GM19328 (cell line): ENCODE data around the gene GABRB3.
"Not testable (repeated sequence)": the region's sequence is repeated elsewhere in the genome, so short reads cannot be mapped to it uniquely, and the experiment has no call there.

Source experiments
- ATAC-seq: cut with Tn5 transposase; IDR thresholded peaks from one replicate; pipeline ENCODE4 v1.9.1; 2021; ENCODE audit warnings: mild to moderate bottlenecking, moderate library complexity; ENCODE audit not compliant: unreplicated experiment

The GABRB3 gene

DNA sequence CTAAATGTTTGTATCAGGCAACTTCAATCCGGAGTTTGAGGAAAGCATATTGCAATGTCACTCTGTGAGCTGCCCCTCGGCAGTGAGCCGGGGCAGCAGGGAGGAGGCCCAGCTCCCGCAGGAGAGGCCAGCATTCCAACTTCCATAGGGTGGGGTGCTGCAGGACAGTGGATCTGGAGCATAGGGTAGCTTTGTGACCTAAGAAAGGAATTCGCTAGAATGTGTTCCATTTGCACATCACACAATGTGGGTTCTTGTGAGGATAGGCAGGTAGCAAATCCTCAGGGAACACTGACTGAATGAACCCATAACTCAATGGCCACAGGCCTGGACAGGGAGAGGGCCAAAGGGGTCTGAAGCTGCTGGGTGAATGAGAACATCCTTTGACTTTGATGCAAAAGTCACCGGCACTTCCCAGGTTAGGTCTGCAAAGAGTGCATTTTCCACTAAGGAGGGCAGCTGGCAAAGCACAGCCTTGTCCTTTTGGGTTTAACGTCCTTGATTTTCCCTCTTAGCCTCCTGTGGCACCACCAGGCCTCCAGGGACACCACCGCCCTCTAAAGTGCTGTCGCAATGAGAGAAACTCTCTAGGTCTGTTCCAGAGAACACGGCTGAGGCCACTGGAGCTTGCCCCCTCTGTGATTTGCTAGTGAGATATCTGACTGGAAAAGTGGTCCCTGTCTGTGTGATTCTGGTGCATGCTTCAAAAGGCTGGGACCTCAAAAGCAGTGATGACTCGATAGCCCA lies 36.2 kb downstream of the GABRB3 start:
- no peak for ATAC-seq

DNA sequence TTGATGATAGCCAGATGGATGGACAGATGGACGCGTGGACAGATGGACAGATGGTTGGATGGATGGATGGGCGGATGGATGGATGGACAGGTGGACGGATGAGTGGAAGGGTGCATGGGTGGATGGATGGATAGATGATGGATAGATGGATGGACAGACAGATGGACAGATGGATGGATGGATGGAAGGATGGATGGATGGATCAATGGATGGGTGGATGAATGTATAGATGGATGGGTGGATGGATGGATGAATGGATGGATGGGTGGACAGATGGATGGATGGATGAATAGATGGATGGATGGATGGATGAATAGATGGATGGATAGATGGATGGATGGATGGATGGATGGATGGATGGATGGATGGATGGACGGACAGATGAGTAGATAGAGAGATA lies 40.9 kb downstream of the GABRB3 start:
- no peak for ATAC-seq

DNA sequence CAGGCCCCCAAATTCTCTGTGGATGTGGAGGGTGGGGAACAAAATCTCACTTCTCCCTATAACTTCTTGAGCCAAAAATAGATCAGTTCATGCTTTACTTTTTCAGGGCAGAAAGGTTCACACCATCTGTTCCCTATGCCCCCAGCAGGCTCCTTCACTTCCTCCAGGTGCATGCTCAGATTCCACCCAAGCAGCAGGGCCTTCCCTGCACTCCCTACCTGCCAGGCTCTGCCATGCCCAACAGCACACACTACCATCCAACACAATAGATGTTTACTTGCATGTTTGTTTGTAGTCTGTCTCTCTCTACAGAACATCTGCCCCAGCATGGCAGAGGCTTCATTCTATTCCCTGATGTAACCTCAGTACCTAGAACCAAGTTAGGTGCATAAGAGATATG lies 43.3 kb downstream of the GABRB3 start:
- ATAC-seq: no peak

DNA sequence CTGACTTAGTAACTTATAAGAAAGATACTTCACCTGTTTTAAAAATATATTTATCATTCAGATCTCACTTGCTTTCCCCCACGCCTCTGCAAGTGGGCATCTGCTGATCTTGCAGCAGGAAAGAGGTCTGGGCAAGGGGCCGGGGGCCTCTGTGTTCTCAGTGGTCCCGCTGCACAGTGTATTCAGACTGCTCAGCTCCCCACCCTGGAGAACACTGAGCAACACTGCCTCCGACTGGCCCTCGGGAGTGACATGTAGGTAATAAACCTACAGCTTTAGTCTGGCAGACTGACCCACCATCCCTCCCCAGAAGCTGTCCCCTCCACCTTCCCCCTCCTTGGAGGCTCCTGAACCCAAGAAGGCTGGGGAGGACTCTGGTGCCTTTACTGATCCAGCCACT lies 43.8 kb downstream of the GABRB3 start:
- no peak for ATAC-seq

DNA sequence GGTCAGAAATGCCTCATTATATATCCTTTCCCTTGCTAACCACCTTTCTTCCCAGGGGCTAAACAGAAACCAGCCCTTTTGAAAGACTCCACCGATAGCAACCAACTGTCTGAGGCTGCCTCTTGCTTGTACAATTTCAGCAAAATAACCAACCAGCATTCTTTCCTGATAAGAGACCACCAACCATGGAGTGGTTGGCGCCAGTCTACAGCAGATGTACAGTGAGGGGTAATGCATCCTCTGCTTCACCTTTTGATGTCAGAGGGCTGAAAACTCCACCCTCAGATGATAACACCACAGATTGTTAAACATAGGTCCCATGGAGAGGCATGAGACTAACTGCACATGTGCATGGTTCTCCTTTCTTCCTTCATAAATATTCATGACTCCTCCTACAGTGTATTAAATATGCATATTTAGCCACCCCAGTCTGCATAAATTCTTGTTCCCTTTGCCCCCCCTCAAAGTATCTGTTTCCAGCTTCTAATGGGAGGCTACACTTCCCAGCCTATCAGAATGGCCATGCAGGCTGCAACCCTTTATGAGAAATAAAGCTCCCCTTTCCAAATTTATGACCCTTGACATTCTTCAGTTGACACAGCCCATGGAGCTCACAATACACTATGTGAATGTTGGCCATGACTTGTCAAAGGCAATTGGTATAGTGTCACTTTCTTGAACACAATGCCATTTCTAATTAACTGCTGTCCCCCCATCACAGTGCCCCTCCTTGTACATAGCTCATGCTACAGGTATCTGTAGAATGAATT lies 48.3 kb downstream of the GABRB3 start:
- no peak for ATAC-seq

DNA sequence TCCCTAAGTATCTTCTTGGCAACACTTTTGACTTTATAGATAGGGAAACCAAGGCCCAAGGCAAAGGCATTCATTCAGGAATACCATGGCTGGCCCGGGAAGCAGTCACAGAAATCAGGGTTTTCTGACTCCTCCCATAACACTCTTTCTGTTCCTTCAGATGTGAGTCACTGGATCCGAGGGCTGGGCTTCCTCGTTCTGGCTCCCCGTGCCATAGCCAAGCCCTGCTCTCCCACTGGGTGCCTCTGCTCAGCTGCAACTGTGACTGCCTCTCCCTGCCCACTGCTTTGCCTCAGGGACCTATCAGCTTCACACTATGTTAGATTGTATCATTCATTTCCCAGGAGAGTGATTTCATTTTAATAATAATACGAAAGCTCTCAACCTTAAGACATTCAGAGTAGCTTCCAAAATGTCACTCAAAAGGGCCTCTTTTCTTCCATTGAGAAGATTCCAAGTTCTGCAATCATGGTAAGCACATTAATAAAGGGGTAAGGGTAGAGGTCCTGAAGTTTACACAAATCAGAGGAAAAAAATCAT lies 50.2 kb downstream of the GABRB3 start:
- ATAC-seq: no peak

DNA sequence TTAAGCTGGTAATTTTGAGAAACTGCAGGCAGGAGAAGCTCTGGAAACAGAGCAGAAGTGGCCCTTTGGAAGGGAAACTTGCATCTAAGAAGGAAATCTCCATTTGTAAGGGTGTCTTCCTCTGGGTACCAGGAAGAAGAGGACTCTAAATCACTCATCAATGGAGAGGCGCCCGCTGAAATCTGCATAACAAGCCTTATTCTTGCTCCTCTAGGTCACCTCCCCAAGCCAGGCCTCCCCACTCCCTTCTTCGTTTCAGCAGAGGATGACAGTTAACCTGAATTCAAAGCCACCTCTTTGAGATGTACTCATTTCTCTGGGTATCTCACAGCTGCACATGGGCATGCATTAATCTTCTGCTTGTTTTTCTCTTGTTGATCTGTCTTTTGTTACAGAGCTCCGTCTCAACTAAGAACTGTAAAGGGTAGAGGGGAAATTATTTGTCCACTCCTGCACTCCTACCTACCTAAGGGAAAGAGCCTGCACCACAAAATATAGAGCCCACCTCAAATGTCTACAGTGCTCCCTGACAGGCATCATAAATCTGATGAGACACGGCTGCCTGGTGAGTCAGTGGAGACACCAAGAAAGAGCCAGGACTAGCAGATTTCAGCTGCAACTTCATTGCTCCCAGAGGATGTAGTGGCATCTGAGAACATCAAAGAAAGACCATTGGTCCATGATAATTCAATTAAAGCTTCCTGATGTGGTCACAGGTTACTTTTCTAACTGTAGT lies 51.5 kb downstream of the GABRB3 start:
- ATAC-seq: no peak

DNA sequence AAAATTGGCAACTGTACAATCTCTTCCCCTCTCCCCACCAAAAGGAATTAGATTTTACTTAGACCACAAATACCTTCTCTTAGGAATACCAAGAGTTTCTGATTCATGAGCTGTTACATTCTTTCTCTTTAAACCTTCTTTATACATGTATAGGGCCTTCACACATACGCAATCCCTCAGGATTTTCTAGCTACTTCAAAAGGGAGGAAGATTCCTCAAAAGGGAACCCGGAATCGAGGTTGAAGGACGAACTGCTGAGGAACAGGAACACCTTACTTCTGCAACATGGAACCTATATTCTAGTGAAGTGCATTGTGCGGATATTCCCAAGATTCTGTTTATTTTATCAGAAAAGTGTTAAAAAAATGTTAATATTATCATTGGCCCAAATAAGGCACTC lies 52.3 kb downstream of the GABRB3 start:
- ATAC-seq: no peak

DNA sequence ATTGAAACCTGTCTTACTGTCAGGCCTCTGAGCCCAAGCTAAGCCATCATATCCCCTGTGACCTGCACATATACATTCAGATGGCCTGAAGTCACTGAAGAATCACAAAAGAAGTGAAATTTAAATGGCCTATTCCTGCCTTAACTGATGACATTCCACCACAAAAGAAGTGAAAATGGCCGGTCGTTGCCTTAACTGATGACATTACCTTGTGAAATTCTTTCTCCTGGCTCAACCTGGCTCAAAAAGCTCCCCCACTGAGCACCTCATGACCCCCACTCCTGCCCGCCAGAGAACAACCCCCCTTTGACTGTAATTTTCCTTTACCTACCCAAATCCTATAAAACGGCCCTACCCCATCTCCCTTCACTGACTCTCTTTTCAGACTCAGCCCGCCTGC lies 53.0 kb downstream of the GABRB3 start:
- not testable (repeated sequence) for ATAC-seq

DNA sequence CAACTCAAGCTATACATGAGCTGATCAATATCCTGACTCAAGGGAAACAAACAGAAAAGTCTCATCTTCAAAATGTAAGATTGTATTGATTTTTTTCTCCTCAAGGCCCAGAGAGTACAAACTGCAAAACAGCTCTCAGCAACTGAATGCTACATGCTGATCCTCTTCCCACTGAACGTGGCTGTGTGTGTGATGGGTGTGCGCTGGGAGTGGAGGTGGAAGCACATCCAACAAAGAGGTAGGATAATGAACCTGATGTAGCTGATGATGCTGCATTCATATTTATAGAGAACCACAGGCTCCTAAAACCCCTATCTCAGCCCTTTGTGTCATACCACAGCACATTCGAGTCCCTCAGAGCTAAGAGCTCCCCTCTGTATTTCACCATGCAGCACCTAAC lies 56.8 kb downstream of the GABRB3 start:
- ATAC-seq: no peak

DNA sequence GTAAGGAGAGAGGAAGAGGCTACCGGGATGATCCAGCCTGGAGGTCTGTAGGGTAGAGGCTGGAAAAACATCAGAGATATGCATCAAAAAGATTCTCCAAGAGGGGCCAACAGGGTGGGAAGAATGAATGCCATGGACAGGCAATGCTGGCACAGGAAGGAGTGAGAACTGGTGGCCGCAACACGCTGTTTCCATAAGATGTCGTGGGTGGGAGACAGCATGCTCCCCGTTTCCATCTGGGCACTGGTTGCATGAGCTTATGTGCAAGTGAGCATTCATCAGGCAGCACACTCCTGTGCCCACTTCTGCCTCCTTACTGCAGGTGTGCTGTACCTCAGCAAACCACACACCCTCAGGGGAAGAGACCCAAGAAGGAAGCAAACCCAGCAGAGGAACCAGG lies 59.4 kb downstream of the GABRB3 start:
- ATAC-seq: no peak

DNA sequence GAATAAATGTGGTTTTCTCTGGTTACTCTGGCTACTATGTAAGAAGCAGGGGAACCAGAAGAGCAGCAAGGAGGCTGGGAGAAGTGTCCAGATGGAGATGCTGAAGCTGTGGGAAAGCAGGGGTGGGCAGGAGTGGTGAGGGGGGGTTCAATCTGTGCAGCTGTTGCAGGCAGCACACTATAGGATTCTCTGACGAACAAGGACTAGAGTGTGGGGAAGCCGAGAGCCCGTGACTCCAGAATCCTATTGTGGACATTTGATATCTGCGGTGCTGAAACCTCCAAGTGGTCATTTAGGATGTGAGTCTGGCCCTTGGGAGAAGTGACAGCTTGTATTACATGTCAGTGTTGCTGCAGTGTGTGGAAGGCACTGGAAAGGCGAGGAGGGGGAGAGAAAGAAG lies 60.5 kb downstream of the GABRB3 start:
- ATAC-seq: no peak

DNA sequence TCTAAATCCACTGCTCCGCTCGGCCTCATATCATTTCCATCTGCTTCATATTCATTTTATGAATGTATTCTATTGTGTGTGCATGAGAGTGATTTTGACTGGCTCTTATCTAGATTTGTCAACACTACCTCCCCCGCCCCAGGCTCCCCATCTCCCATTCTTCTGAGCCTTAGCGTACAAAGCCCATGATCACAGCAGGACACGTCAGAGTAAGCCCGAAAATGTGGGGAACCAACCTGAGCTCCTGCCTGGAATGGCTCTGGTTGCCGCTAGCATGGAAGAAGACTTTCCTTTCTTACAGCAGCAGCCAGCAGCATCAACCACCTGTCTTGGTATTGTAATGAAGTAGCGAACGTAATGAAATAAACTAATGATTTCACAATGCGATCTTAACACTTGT lies 61.4 kb downstream of the GABRB3 start:
- ATAC-seq: no peak

DNA sequence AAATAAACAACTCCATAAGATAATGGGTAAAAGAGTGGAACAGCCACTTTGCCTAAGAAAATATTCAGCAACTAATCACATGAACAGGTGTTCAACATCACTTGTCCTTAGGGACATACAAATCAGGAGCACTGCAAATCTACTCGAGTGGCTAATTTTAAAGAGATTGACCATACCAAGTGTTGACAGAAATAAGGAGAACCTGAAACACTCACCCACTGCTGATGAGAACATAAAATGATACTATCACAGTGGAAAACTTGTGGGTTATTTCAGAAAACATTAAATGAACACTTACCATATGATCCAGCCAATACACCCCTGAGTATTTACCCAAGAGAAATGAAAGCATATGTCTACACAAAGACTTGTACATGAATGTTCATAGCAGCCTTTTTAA lies 70.5 kb downstream of the GABRB3 start:
- no peak for ATAC-seq

DNA sequence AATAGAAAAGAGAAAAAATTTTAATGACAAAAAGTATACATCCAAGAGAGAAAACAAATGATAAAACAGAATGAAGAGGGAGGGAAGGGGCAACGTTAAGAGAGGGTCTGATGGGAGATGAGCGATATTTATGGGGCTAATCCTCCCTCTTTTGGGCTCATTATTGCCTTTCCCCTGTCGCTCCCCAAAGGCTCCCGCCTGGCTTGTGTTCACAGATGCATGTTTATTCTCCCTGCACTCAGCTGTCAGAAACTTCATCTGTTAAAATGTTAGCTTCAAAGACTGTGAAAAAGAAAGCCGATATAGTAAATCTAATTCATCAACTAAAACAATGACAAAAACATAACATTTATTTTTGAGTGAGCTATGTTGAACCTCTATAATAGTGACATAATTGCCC lies 74.3 kb downstream of the GABRB3 start:
- ATAC-seq: no peak

DNA sequence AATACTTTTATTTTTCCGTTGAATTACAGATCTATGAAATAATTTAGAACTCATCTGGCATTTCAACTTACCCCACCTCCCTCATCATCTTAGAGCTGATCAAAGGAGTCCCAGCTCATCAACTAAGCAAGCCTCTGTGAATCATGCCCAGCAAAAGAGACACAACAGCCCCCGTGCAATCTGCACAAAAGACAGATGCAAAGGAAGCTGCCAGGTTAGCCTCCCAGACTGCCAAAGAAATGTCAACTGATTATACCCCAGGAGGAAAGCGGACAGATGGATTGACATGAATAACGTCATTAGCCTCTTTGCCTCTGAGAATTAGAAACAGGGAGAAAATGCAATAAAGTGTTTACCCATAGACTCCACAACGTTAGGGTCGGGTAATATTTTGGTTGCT lies 75.0 kb downstream of the GABRB3 start:
- no peak for ATAC-seq

DNA sequence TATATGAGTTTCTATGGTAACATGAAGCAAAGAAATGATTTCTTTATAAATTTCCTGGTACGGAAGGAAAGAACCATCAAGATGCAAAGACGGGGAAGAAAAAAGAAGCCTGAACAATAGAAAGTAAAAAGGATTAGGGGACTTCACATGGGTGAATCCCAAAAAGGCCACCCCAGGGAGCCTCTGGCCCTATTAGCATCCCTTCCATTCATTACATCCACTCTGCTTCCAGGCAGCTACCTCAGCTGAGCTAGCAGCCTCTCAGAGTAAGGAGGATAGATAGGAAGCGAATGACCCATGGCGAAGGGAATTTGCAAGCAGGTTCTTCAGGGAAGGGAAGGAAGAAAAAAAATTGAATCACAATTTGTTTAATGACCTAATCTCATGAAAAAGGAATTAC lies 81.6 kb downstream of the GABRB3 start:
- ATAC-seq: no peak

DNA sequence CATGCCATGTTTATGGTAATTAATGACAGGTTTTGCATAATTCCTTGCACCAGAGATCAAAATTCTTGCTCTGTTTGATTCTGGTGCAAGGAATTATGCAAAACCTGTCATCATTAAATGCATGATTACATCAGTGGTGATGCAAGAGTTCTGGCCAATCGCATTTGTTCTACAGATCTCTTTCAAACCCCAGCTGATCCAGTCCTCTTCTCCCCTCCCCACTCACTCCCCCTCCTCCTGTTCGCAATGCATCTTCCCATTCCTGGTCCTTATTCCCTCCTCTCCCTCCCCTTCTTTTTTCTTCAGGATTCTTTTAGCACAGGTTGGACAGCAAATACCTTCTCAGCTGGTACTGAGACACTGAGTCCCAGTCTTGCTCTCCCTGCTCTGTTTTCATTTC lies 82.1 kb downstream of the GABRB3 start:
- no peak for ATAC-seq

DNA sequence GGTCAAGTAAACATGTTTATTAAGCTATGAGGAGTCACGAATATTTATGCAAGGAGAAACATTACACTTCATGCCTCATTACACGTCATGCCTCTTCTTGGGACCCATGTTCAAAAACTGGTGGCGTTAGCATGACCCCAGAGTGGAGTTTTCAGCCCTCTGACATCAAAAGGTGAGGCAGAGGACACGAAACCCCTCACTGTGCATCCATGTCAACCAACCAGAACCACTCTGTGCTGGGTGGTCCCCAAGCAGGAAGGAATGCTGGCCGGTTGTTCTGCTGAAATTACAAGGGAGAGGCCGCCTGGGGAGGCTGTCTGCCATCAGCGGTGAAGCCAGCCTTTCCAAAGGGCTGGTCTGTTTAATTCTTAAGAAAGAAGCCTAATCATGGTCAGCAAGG lies 83.4 kb downstream of the GABRB3 start:
- ATAC-seq: no peak

DNA sequence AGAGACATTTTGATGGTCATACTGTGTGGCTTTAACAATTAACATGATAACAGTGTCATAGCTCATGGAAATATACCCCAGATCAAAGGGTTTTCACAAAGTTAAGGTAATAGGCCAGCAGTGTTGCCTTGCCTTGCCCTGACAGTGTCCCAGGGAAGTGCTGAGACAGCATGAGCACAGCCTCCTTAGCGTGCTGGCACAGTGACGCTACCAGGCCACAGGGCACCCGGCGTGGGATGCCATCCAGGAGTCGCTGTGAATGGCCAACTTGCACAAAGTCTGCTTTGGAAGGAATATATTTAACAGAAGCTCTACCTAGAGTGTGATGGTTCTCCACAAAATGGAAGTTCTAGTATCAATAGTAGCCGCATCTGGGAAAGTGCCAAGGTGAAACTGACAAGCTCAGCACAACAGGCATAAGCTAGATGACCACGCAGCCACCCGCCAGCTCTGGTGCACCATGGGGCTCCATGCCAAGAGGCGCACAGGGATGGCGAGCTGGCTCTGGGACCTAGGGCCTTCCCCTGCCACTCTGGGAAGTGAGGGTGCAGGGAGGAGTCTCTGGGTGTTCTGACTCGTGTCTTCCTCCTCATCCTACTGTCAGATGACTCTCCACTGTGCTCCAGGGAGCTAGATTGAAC lies 86.2 kb downstream of the GABRB3 start:
- ATAC-seq: no peak

DNA sequence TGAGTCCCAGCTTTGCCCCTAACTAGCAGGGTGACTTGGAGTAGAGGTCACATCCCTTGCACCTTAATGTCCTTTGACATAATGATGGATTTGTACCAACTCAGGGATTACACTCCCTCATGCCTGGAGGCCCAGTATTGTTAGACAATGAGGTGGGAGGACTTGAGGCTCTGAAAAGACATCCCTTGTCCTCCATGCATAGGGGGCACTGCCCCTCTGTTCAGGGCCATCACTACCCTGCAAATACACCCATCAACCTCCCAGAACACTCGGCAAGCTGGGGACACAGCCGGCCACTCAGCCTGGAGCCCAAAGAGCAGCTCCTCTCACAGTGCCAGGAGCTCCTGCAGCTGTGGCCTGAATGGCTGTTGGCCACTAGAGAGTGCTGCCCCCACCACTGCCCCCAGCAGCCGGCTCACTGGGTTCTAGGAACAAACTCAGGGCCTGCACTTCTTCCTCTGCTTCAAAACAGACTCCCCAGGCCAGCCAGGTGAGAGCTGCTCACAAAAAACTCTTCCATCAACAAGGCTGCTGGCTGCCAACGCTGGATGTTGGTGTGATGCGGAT lies 90.2 kb downstream of the GABRB3 start:
- ATAC-seq: no peak
